Calu3 (cell line): Measurements from ENCODE around the gene WDR5B. TPM values are rescaled to one million over a fixed set of nuclear protein-coding genes. Genes with fewer than 3 reads are reported as not detected.

Source experiments
- BruUV-seq: library from RNA; stranded (reverse); fragments of 400-500 nt; replicated peaks from 2 replicates; lab custom pipeline; 2021; lab: Mats Ljungman, UMichigan
- CTCF ChIA-PET: fragments of 300-600 bp; sonication (Branson Sonifier 250); formaldehyde crosslinking; loops from one replicate; lab custom pipeline; 2022; ENCODE audit warnings: antibody characterized with exemption; lab: Charles Lee
- DNase-seq: peaks from one replicate; pipeline ENCODE4 v3.0.0; 2022
- H3K27ac Mint-ChIP-seq: one replicate; pipeline ENCODE4 v1.8.0; 2022; ENCODE audit warnings: mixed read lengths; ENCODE audit not compliant: unreplicated experiment
- H3K27me3 Mint-ChIP-seq: one replicate; pipeline ENCODE4 v1.8.0; 2022; ENCODE audit warnings: mixed read lengths; ENCODE audit not compliant: unreplicated experiment
- H3K36me3 Mint-ChIP-seq: one replicate; pipeline ENCODE4 v1.8.0; 2022; ENCODE audit warnings: mild to moderate bottlenecking, moderate library complexity, mixed read lengths; ENCODE audit not compliant: insufficient read depth, unreplicated experiment
- H3K4me1 Mint-ChIP-seq: one replicate; pipeline ENCODE4 v1.8.0; 2022; ENCODE audit warnings: mild to moderate bottlenecking, low read depth, mixed read lengths; ENCODE audit not compliant: unreplicated experiment
- H3K4me3 Mint-ChIP-seq: one replicate; pipeline ENCODE4 v1.8.0; 2022; ENCODE audit warnings: mild to moderate bottlenecking, low read depth, moderate library complexity, mixed read lengths; ENCODE audit not compliant: unreplicated experiment
- H3K9me3 Mint-ChIP-seq: one replicate; pipeline ENCODE4 v1.8.0; 2022; ENCODE audit warnings: low read depth, mixed read lengths; ENCODE audit not compliant: unreplicated experiment
- CTCF ChIP-seq: fragments of 200-600 bp; IDR thresholded peaks from one replicate; pipeline ENCODE4 v1.8.0; 2022; ENCODE audit warnings: antibody characterized with exemption; ENCODE audit not compliant: unreplicated experiment
- intact Hi-C: fragments of 100-400 bp; cut with micrococcal nuclease; formaldehyde crosslinking; loops from one replicate; pipeline ENCODE4 v1.10.0; 2022; ENCODE audit not compliant: unreplicated experiment
- total RNA-seq: library from RNA; stranded (reverse); gene quantifications from 2 replicates; pipeline ENCODE4 v1.2.3, GENCODE V29; 2022

Gene WDR5B
- total RNA-seq, 1 experiment from 2014 or later, result 7.9 TPM

DNA sequence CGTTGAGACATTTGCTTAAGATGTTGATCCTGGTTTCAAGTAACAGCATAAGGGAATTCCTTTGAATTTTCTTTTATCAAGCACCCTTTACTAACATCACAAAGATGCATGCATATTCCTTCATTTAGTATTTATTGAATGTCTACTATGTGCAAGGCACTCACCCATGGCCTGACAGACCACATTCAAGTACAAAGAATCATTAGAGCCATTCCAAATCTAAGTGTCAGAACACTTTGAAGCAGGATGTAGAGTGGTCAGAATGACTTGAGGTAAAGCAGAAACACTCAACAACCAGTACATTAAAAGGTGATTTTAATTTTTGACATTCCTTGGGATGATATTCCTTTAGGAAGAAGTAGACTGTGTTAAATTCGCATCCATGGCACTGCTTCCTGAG is 6.0 kb upstream of the WDR5B start:
- CTCF ChIA-PET, result no interaction called here
- H3K4me3 Mint-ChIP-seq, result no peak overlapping the region
- no peak for DNase-seq
- intact Hi-C loops, result no loop called here
- BruUV-seq, result no TSS peak
- peaks cover 45% of the 10 kb centered on the region for H3K36me3 Mint-ChIP-seq
- no peaks in the 10 kb centered on the region for H3K27me3 Mint-ChIP-seq
- H3K27ac Mint-ChIP-seq, result no peak overlapping the region
- H3K9me3 Mint-ChIP-seq, result no peaks in the 10 kb centered on the region
- no peaks in the 10 kb centered on the region for H3K4me1 Mint-ChIP-seq
- TF ChIP-seq CTCF, result no peak

GRCh38 chr3:122421101-122421500 is 5.2 kb upstream of the WDR5B start:
- no peak for DNase-seq
- no TSS peak for BruUV-seq
- Mint-ChIP-seq H3K4me3 (no peak overlapping the region), H3K27ac (no peak overlapping the region), H3K9me3 (no peaks in the 10 kb centered on the region), H3K4me1 (no peaks in the 10 kb centered on the region), H3K36me3 (peaks cover 53% of the 10 kb centered on the region), H3K27me3 (no peaks in the 10 kb centered on the region)
- TF ChIP-seq CTCF, result no peak
- intact Hi-C loops, result no loop called here
- CTCF ChIA-PET, result interaction anchor here (0.6 kb wide), 1 partner anchor 318 kb away, joined by 4 read pairs; no protein-coding TSS in a partner anchor

- peak overlapping the region; percentile 94 for H3K4me3 Mint-ChIP-seq
- no peaks in the 10 kb centered on the region for H3K9me3 Mint-ChIP-seq
- no TSS peak for BruUV-seq
- H3K36me3 Mint-ChIP-seq, result peaks cover 54% of the 10 kb centered on the region
- peak; percentile 16 for DNase-seq
- H3K4me1 Mint-ChIP-seq, result peaks cover 20% of the 10 kb centered on the region
- H3K27ac Mint-ChIP-seq, result peak overlapping the region; percentile 98
- CTCF ChIA-PET, result interaction anchor here (0.5 kb wide), 1 partner anchor 21 kb away, joined by 3 read pairs; no protein-coding TSS in a partner anchor
- intact Hi-C loops, result no loop called here
- no peak for TF ChIP-seq CTCF
- no peaks in the 10 kb centered on the region for H3K27me3 Mint-ChIP-seq
These were observed 1.1 kb upstream of the WDR5B start for GRCh38 chr3:122416966-122417365.

GRCh38 chr3:122415104-122415744 is 638 bp downstream of the WDR5B start:
- no peaks in the 10 kb centered on the region for H3K27me3 Mint-ChIP-seq
- no peak for TF ChIP-seq CTCF
- no peaks in the 10 kb centered on the region for H3K9me3 Mint-ChIP-seq
- TSS peak; percentile 69 for BruUV-seq
- CTCF ChIA-PET, result interaction anchor here (0.7 to 1.9 kb wide), 3 partner anchors 22 to 107 kb away, joined by 3 to 11 read pairs (median 6); partner anchors contain the start of genes FAM162A and MIX23
- intact Hi-C loops, result no loop called here
- DNase-seq, result peak; percentile 44
- H3K27ac Mint-ChIP-seq, result peak overlapping the region; percentile 98
- peaks cover 42% of the 10 kb centered on the region for H3K36me3 Mint-ChIP-seq
- peak overlapping the region; percentile 94 for H3K4me3 Mint-ChIP-seq
- H3K4me1 Mint-ChIP-seq, result peaks cover 20% of the 10 kb centered on the region
